HK-2 (cell line): ENCODE results near the gene SLC13A3.

Experiments used
- DNase-seq: peaks from one replicate; pipeline ENCODE4 v3.0.0-alpha.2; 2018; ENCODE audit not compliant: unreplicated experiment

SLC13A3 gene

DNA sequence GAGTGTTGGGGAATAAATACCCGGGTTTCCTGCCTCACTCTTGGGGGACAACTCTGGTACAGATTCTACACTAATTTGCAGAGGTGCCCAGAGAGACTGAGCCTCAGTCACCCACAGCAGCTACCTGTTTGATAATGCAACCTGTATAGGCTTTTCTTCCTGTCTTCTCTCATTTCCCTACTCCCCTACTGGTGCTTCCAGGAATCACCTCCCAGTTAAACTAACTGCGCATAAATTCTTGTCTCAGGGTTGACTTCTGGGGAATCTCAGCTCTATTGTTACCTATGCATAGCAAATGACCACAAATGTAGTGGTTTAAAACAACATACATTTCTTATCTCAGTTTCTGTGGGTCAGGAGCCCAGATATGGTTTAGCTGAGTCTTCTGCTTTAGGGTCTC, 112.1 kb downstream of the SLC13A3 start:
- no peak for DNase-seq

DNA sequence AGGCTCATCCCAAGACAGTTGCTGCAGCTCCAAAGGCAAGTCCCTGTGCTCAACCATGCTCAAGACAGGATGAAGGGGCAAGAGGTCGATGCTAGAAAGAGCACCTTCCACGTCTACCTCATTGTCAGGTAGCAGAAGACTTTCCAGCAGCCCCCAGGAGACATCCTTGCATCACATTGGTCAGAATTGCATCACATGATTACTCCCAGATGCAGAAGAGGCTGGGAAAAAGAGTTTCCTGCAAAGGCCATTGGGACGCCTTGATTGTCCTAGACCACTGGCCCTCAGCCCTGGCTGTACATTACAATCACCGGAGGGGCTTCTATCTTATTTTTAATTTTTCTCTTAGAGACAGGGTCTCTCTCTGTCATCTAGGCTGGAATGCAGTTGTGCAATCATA, 120.6 kb downstream of the SLC13A3 start:
- no peak for DNase-seq

DNA sequence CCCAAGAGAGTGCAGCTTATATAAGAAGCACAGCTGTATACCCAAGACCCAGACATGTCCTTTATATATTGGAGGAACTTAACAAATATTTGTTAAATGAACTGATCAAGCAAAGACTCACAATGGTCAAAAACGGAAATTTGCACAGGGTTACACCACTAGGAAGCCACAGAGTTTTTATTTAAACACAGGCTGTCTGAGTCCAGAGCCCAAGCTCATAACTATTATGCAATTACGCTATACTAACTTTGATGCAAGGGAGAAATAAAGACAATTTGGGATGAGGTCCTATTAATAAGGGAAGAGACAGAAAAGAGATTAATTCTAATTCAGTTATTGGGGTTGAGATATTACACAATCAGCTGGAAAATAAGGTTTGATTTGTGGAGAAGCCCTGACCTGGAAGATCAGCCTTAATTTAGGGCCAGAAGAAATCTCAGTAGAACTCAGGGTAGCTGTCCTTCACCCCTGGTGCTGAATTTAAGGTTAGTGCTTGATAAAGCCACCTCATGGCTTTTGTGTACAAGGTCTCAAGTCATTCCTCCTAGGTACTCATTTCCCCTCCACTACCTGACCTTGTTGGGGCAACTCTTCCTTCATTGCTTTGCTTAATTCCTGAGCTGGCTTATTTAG, 127.4 kb downstream of the SLC13A3 start:
- no peak for DNase-seq

GRCh38 chr20:46523108-46523507, 128.2 kb downstream of the SLC13A3 start:
- DNase-seq: no peak

GRCh38 chr20:46520976-46521579, 130.2 kb downstream of the SLC13A3 start:
- DNase-seq: peak; percentile 54

DNA sequence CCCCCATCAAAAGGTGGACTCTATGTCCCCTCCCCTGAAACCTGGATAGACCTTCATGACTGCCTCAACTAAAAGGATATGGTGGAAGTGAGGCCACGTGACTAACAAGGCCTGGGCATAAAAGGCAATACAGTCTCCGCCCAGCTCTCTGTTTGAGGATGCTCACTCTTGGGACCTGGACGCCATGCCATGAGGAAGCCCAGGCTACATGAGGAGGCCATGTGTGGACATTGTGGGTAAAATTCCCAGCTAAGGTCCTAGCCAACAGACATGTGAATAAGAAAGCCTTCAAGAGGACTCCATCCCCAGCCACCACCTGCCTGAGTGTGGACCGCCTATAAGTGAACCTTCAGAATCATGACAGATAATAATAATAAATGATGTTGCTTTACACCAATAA, 130.7 kb downstream of the SLC13A3 start:
- DNase-seq: no peak

DNA sequence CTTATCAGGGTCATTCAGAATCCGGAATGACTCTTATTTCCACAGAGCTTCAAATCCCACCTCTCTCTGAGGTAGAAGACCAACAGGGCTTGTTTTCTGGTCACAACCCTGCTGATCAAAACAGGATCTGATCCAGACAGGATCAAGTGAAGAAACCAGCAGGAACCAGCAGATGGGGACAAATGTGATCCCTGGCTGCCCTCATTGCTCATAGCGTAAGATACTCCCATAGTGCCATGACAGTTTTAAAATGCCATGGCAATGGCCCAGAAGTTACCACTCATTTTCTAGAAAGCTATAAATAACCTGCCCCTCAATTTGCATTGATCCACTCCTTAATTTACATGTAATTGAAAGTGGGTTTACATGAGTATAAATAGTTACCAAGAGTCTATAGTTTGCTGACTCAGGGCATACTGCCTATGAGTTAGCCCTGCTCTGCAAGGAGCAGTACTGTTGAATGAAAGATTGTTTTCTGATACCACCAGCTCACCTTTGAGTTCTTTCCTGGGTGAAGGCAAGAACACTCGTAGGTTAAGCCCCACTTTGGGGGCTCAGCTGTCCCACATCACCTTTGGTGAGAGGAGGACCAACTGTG, 131.7 kb downstream of the SLC13A3 start:
- no peak for DNase-seq

DNA sequence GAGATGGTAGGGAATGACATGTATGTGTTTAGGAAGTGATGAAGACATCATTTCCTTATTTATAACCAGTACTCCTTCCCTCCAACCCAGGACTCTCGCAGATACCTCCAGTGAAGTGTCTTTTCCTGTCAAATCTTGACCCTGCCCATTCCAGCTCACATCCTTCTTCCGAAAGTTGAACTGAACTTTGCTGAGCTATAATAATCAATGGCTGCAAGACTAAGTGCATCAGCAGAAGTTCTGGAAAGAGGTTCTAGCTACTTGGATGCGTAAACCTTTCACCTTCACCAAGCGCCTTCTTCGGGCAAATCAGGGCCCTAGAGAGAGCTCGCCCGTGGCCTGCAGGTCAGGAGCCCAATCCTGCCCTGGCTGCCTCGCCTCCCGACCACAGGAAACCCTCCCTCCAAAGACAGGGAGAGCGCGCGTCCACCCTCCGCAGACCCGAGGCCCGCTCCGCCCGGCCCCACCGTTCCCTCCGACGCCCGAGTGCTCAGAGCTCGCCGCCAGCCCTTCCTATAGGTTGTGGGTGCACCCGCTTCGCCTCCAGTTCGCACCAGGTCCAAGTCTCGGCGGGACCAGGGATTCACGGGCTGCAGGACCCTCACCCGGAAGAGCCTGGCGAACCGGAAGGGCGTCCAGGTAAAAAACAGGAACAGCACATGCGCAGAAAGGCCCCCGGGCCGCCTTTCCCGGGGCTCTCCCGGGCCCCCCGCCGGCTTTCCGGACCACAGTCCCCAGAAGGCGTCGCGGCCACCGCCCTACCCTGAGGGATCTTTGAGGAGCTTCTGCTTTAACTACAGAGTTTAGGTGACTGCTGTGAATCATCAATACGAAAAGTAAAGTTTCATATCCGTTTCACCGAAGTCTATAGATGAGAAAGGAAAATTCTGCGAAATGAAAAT, 138.1 kb downstream of the SLC13A3 start, which contains the start of gene ZNF334:
Gene ZNF334 (minus strand): TSS at position 617 of the 902 bp plus-strand sequence. CDS start 1,457 bp downstream, outside the sequence.
- DNase-seq: peak; percentile 72

- DNase-seq: no peak
These were observed 141.7 kb downstream of the SLC13A3 start for GRCh38 chr20:46509523-46509922.
